ENCODE results near the gene MXD3.

DNA sequence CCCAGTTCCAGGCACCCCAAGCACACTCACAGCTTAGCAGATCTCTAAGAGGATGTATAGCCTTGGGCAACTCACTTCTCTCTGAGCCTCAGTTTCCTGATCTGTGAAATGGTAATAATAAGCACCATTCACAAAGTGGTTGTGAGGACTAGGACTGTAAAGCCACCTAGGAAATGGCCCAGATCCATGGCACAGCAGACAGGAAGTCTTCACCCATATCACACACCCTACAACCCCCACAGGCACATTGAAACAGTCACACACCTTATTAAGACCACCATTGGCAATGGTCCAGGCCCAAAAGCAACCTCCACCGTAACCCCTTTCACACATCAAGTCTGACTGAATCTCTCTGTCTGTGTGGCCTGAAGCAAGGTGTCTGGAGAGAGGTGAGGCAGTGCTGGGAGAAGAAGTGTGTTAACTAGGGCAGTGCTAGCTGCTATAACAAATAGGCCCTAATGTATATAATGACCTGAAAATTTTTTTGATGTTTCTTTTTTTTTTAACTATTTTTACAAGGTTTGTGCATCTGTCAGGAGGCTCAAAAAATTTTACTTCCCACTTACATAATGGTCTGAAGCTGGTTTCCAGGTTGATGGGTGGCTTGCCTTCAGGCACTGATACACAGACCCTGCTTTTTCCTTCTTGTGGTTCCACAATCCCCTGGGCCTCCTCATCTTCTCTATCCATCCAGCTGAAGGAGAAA is 43.6 kb upstream of the MXD3 start:
- TF ChIP-seq, protein P1, sequence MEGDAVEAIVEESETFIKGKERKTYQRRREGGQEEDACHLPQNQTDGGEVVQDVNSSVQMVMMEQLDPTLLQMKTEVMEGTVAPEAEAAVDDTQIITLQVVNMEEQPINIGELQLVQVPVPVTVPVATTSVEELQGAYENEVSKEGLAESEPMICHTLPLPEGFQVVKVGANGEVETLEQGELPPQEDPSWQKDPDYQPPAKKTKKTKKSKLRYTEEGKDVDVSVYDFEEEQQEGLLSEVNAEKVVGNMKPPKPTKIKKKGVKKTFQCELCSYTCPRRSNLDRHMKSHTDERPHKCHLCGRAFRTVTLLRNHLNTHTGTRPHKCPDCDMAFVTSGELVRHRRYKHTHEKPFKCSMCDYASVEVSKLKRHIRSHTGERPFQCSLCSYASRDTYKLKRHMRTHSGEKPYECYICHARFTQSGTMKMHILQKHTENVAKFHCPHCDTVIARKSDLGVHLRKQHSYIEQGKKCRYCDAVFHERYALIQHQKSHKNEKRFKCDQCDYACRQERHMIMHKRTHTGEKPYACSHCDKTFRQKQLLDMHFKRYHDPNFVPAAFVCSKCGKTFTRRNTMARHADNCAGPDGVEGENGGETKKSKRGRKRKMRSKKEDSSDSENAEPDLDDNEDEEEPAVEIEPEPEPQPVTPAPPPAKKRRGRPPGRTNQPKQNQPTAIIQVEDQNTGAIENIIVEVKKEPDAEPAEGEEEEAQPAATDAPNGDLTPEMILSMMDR (conservative IDR thresholded peaks at IDR 0.05; ENCODE audit: low read depth in 2 of 2) = no peak
- no peak for TF ChIP-seq POLR2AphosphoS5 (IDR thresholded peaks at IDR 0.05; ENCODE audit: low read depth)
- TF ChIP-seq, protein P2, sequence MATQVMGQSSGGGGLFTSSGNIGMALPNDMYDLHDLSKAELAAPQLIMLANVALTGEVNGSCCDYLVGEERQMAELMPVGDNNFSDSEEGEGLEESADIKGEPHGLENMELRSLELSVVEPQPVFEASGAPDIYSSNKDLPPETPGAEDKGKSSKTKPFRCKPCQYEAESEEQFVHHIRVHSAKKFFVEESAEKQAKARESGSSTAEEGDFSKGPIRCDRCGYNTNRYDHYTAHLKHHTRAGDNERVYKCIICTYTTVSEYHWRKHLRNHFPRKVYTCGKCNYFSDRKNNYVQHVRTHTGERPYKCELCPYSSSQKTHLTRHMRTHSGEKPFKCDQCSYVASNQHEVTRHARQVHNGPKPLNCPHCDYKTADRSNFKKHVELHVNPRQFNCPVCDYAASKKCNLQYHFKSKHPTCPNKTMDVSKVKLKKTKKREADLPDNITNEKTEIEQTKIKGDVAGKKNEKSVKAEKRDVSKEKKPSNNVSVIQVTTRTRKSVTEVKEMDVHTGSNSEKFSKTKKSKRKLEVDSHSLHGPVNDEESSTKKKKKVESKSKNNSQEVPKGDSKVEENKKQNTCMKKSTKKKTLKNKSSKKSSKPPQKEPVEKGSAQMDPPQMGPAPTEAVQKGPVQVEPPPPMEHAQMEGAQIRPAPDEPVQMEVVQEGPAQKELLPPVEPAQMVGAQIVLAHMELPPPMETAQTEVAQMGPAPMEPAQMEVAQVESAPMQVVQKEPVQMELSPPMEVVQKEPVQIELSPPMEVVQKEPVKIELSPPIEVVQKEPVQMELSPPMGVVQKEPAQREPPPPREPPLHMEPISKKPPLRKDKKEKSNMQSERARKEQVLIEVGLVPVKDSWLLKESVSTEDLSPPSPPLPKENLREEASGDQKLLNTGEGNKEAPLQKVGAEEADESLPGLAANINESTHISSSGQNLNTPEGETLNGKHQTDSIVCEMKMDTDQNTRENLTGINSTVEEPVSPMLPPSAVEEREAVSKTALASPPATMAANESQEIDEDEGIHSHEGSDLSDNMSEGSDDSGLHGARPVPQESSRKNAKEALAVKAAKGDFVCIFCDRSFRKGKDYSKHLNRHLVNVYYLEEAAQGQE (IDR thresholded peaks at IDR 0.05; ENCODE audit: unreplicated experiment) = no peak

All from GM23338 (cell line).